Small intestine (tissue), 16 donors: ENCODE results near the gene HSFX4. TPM values are rescaled to one million over a fixed set of nuclear protein-coding genes. Genes with fewer than 3 reads are reported as not detected.
"Not testable (repeated sequence)": the region's sequence is repeated elsewhere in the genome, so short reads cannot be mapped to it uniquely, and the experiment has no call there.

Experiments used
- DNase-seq, 2 donors: peaks; one replicate each; pipeline versions ENCODE4 v3.0.0 to v3.0.0-alpha.2; 2013
- FAIRE-seq: peaks from 2 replicates; lab custom pipeline; 2012; peaks lifted over from hg19 to GRCh38; lab: Jason Lieb, UNC
- H3K27ac ChIP-seq, 3 donors: one replicate each; pipeline ENCODE4 v1.5.1; 2013; ENCODE audit warnings: low read length in 2 of 3, mild to moderate bottlenecking in 2 of 3, control low read depth in 1 of 3, inconsistent platforms in 1 of 3, low read depth in 1 of 3, moderate library complexity in 1 of 3
- H3K27me3 ChIP-seq, 3 donors: one replicate each; pipeline ENCODE4 v1.6.1; 2013; ENCODE audit warnings: low read length in 3 of 3, inconsistent platforms in 1 of 3; ENCODE audit not compliant: control insufficient read depth in 3 of 3, insufficient read depth in 3 of 3
- H3K36me3 ChIP-seq, 3 donors: one replicate each; pipeline ENCODE4 v1.6.1; 2013; ENCODE audit warnings: low read length in 3 of 3, inconsistent platforms in 1 of 3, low read depth in 1 of 3, mild to moderate bottlenecking in 1 of 3, moderate library complexity in 1 of 3; ENCODE audit not compliant: control insufficient read depth in 3 of 3, insufficient read depth in 2 of 3
- H3K4me1 ChIP-seq, 3 donors: one replicate each; pipeline ENCODE4 v1.6.1; 2013; ENCODE audit warnings: low read length in 2 of 3, inconsistent platforms in 1 of 3, low read depth in 1 of 3, mild to moderate bottlenecking in 1 of 3, moderate library complexity in 1 of 3; ENCODE audit not compliant: control insufficient read depth in 3 of 3, insufficient read depth in 2 of 3
- H3K4me3 ChIP-seq, 3 donors: one replicate each; pipeline ENCODE4 v1.5.1; 2013; ENCODE audit warnings: low read length in 3 of 3, control low read depth in 1 of 3, inconsistent platforms in 1 of 3, low read depth in 1 of 3, mild to moderate bottlenecking in 1 of 3, moderate library complexity in 1 of 3
- H3K9me3 ChIP-seq, 2 donors: one replicate each; pipeline ENCODE4 v1.6.1; 2013; ENCODE audit warnings: low read depth in 1 of 2, low read length in 1 of 2; ENCODE audit not compliant: control insufficient read depth in 2 of 2, insufficient read depth in 1 of 2
- WGBS, 3 donors: extraction: QIAGEN DNeasy Blood & Tissue Kit; methylation state at CpG; one replicate each; pipeline ENCODE4 v1.1.7; 2013; 5-methylcytosine and 5-hydroxymethylcytosine counted together
- long read RNA-seq, 10 donors: transcript quantifications; one replicate each; lab custom pipeline, GENCODE V29; 2026
- polyA plus RNA-seq, 4 donors: library from polyadenylated mRNA; stranded (reverse) in 3 of 4; unstranded in 1 of 4; fragments of 200-250 nt in 3 of 4; fragments of 120-200 nt in 1 of 4; gene quantifications; one replicate each; pipeline versions ENCODE4 v1.2.1 to v1.2.3, GENCODE V29; 2013
- donor health status: healthy with polysubstance abuse.
- donor health status: control.
- donor health status: control.
- donor health status: Bipolar disorder and iron deficiency.
- donor health status: healthy.

Gene HSFX4, protein sequence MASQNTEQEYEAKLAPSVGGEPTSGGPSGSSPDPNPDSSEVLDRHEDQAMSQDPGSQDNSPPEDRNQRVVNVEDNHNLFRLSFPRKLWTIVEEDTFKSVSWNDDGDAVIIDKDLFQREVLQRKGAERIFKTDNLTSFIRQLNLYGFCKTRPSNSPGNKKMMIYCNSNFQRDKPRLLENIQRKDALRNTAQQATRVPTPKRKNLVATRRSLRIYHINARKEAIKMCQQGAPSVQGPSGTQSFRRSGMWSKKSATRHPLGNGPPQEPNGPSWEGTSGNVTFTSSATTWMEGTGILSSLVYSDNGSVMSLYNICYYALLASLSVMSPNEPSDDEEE
- polyA plus RNA-seq: under 1 TPM in 1 of 4 donors, not detected in 3; 0.06 TPM
- long read RNA-seq, donor 1: 0 reads
- long read RNA-seq, donor 2, partial matches to known transcripts: 5 of 5 reads
- long read RNA-seq, donor 2, other reads (novel, unspliced or antisense): 0 of 5 reads
- long read RNA-seq, donor 3: 0 reads
- long read RNA-seq, donor 4: 0 reads
- long read RNA-seq, donor 5: 0 reads
- long read RNA-seq, donor 6: 0 reads
- long read RNA-seq, donor 7, partial matches to known transcripts: 13 of 13 reads
- long read RNA-seq, donor 7, other reads (novel, unspliced or antisense): 0 of 13 reads
- long read RNA-seq, donor 8: 0 reads
- long read RNA-seq, donor 9: 0 reads
- long read RNA-seq, donor 10: 0 reads

DNA sequence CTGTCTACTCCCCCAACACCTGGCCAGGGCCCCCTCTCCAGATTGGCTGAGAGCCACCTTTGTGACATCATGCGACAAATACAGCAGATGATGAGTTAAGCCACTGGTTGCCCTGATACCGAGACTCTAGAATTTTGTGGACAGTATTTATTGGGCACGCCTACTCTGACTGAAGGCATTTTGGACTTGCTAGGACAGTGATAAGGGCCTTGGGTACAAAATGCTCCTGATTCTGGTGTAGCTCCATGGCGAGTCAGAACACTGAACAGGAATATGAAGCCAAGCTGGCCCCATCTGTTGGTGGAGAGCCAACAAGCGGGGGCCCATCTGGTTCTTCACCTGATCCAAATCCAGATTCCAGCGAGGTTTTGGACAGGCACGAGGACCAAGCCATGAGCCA is at the start of gene HSFX4:
Gene HSFX4 (plus strand): TSS at position 174 of the 400 bp plus-strand sequence. CDS start 72 bp downstream, at position 246.
- 91 to 100% methylated on average over 2 of the region's 7 CpGs; no CpG with 5 or more reads in 1 of the 3 donors for WGBS, 3 donors
- not testable (repeated sequence) for H3K27me3 ChIP-seq, FAIRE-seq, H3K27ac ChIP-seq, H3K9me3 ChIP-seq, DNase-seq, H3K4me1 ChIP-seq, H3K36me3 ChIP-seq, H3K4me3 ChIP-seq

- H3K27ac ChIP-seq: no peak within 1 kb of the TSS
- no peak for FAIRE-seq
- 92 to 95% (median 93%) methylated on average over 23 to 33 of the region's 33 CpGs for WGBS, 3 donors
Measured at GRCh38 chrX:149881081-149881711, 48.2 kb upstream of the HSFX4 start, which contains the start of gene MAGEA8. MAGEA8 (plus strand) TSS chrX:149881183; CDS start chrX:149884273, 3,090 bp downstream.

GRCh38 chrX:149890828-149891227 is 38.5 kb upstream of the HSFX4 start:
- not testable (repeated sequence) for H3K9me3 ChIP-seq, H3K4me1 ChIP-seq, H3K4me3 ChIP-seq, H3K27ac ChIP-seq, DNase-seq, H3K27me3 ChIP-seq, H3K36me3 ChIP-seq, FAIRE-seq
- 87 to 95% (median 92%) methylated on average over 1 to 2 of the region's 2 CpGs for WGBS, 3 donors

More at GRCh38 chrX:149881081-149881711, 48.2 kb upstream of the HSFX4 start, which contains the start of gene MAGEA8:
- Histone ChIP-seq H3K36me3 (no peaks in the 10 kb centered on the region), H3K27me3 (no peaks in the 10 kb centered on the region), H3K4me1 (no peaks in the 10 kb centered on the region), H3K4me3 (no peak within 1 kb of the TSS), H3K9me3 (no peaks in the 10 kb centered on the region)
- no peak for DNase-seq

DNA sequence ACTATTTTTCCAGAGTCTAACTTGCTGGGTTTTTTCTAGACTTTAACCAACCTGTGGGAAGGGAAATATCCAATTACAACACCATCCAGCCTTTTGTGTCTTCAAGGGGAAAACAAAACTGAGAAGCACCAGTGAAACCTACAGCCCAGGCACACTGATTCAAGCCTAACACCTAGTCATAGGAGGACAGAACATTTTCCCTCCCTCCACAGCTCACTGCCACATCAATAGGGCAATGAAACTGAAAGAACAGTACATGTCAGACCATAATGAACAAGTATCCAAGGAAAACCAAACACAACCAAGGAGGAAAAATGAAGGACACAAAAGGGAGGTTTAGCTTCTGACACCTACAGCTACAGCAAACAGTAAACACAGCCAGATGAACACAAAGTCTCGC is 30.8 kb upstream of the HSFX4 start:
- H3K27ac ChIP-seq: no peak overlapping the region
- H3K9me3 ChIP-seq: no peaks in the 10 kb centered on the region
- H3K4me1 ChIP-seq: no peaks in the 10 kb centered on the region
- WGBS, 3 donors: 73 to 85% (median 77%) methylated on average over 1 of the region's 1 CpG
- FAIRE-seq (no peak), DNase-seq (no peak)
- no peaks in the 10 kb centered on the region for H3K36me3 ChIP-seq
- no peaks in the 10 kb centered on the region for H3K27me3 ChIP-seq
- H3K4me3 ChIP-seq: no peak overlapping the region

DNA sequence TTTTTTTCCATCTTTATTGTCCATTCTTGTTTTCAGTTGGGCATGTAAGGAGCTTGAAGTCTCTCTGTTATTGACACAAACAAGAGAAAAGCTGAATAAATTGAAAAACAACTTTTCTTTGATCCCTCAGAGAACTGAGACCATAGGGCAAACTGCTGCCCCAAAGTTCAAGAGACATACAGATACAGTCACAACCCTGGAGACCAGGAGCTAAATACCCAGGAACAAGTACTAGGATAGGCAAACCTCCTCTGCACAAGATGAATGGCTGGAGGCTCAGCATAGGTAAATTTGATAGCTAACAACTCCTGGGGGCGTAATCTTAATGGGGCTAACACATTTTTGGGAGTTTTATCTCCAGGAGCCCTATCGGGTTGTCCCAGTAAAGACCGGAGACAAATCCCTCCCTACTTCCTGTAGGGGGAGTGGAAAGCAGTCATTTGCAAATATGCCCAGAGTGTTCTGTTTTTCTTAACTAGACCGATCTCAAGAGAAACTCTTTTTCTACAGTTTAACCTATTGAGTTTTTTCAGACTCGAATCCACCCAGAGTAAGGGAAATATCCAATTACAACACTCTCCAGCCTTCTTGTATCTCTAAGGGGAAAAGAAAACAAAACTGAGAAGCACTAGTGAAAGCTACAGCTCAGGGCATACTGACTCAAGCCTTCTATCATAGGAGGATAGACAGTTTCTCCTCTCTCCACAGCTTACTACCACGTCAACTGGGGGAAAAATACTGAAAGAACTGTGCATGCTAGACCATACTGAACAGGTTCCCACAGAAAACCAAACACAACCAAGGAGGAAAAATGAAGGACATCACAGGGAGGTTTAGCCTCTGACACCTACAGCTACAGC is 25.3 kb upstream of the HSFX4 start:
- no peak for FAIRE-seq
- no peak overlapping the region for H3K27ac ChIP-seq
- H3K27me3 ChIP-seq: no peaks in the 10 kb centered on the region
- 13 to 28% (median 14%) methylated on average over 6 of the region's 6 CpGs for WGBS, 3 donors
- H3K4me3 ChIP-seq: peak overlapping the region in 1 of 3 donors; percentile 18
- no peaks in the 10 kb centered on the region for H3K36me3 ChIP-seq
- peak; percentile 18 to 27 for DNase-seq
- peaks cover 0 to 3% (median 0%) of the 10 kb centered on the region in 3 donors for H3K4me1 ChIP-seq
- no peaks in the 10 kb centered on the region for H3K9me3 ChIP-seq

DNA sequence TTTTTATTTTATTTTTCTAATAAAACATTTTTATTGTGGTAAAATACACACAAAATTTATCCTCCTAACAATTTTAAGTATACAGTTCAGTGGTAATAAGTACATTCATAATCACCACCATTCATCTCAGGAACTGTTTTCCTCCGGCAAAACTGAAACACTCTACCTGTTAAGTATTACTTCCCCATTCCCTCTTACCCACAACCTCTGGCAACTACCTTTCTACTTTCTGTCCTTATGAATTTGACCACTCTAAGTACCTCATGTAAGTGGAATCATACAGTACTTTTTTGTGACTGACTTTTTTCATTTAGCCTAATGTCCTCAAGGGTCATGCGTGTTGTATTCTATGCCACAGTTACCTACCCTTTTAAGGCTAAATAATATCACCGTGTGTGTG is 21.1 kb upstream of the HSFX4 start:
- WGBS, 3 donors: 89 to 94% (median 92%) methylated on average over 3 of the region's 3 CpGs
- H3K4me3 ChIP-seq: no peak overlapping the region
- H3K9me3 ChIP-seq: no peaks in the 10 kb centered on the region
- H3K4me1 ChIP-seq: peaks cover 0 to 3% (median 0%) of the 10 kb centered on the region in 3 donors
- DNase-seq: no peak
- FAIRE-seq: no peak
- H3K27me3 ChIP-seq: no peaks in the 10 kb centered on the region
- no peak overlapping the region for H3K27ac ChIP-seq
- H3K36me3 ChIP-seq: no peaks in the 10 kb centered on the region

DNA sequence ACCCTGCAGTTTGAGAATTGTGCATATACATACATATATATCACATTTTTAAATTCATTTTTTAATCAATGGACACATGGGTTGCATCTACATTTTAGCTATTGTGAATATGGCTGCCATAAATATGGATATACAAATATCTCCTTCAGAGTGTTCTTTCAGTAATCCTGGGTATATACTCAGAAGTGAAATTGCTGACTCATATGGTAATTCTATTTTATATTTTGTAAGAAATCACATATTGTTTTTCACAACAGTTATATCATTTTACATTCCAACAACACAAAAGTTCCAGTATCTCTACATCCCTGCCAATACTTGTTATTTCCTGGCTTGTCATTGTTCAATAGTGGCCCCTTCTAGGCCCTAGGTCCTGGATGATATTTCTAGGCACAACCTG is 20.6 kb upstream of the HSFX4 start:
- no peak for DNase-seq

More for the DNA sequence above, 20.6 kb upstream of the HSFX4 start:
- Histone ChIP-seq H3K36me3 (no peaks in the 10 kb centered on the region), H3K27ac (no peak overlapping the region), H3K4me3 (no peak overlapping the region), H3K4me1 (peaks cover 0 to 3% (median 0%) of the 10 kb centered on the region in 3 donors), H3K9me3 (no peaks in the 10 kb centered on the region), H3K27me3 (no peaks in the 10 kb centered on the region)
- FAIRE-seq: no peak
